ENCODE results near the gene SGCD. TPM values are rescaled to one million over a fixed set of nuclear protein-coding genes. Genes with fewer than 3 reads are reported as not detected.
"Not testable (repeated sequence)": the region's sequence is repeated elsewhere in the genome, so short reads cannot be mapped to it uniquely, and the experiment has no call there.

SGCD gene
- total RNA-seq, 2 experiments from 2014 or later: 0.30 to 0.43 TPM

GRCh38 chr5:156664832-156665231 lies 337.9 kb downstream of the SGCD start:
- H3K36me3 Mint-ChIP-seq; DNase-seq; ATAC-seq (ENCODE audit: low read depth); H3K4me1 Mint-ChIP-seq; POLR2A ChIA-PET; H3K27ac Mint-ChIP-seq; H3K4me3 Mint-ChIP-seq; H3K27me3 Mint-ChIP-seq; H3K9me3 Mint-ChIP-seq: not testable (repeated sequence)

- H3K36me3 Mint-ChIP-seq; DNase-seq; H3K27me3 Mint-ChIP-seq; H3K27ac Mint-ChIP-seq; H3K4me1 Mint-ChIP-seq; ATAC-seq (ENCODE audit: low read depth); H3K9me3 Mint-ChIP-seq; H3K4me3 Mint-ChIP-seq; POLR2A ChIA-PET: not testable (repeated sequence)
Measured at GRCh38 chr5:156666686-156667085, 339.7 kb downstream of the SGCD start.

DNA sequence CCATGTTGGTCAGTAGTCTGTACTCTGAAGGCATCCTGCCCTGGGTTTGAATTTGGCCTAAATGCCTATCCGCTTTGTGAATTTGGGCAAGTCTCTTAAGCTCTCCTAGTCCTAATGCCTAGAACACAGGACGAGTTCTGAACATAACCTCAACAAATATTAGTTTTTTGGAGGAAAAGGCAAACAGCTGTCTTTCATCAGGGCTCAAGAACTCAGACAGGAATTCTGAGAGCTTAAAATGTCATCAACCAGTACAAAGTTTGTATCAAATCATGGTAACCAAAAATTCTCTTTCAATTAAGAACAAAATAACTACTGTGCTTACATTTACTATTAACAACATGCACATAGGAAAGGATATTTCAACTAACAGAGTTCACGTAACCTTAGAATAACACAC lies 340.7 kb downstream of the SGCD start:
- Mint-ChIP-seq H3K27me3 (peaks cover 2% of the 10 kb centered on the region), H3K4me1 (no peaks in the 10 kb centered on the region), H3K27ac (no peak overlapping the region), H3K9me3 (peaks cover 2% of the 10 kb centered on the region), H3K36me3 (no peaks in the 10 kb centered on the region), H3K4me3 (no peak overlapping the region)
- no peak for DNase-seq
- ATAC-seq (ENCODE audit: low read depth): no peak
- POLR2A ChIA-PET: no interaction called here

- H3K9me3 Mint-ChIP-seq: peaks cover 2% of the 10 kb centered on the region
- H3K27me3 Mint-ChIP-seq: peaks cover 5% of the 10 kb centered on the region
- no peak overlapping the region for H3K27ac Mint-ChIP-seq
- H3K36me3 Mint-ChIP-seq: no peaks in the 10 kb centered on the region
- no peak overlapping the region for H3K4me3 Mint-ChIP-seq
- ATAC-seq (ENCODE audit: low read depth) (no peak), DNase-seq (no peak)
- H3K4me1 Mint-ChIP-seq: no peaks in the 10 kb centered on the region
- POLR2A ChIA-PET: no interaction called here
Measured at GRCh38 chr5:156669416-156669815, 342.5 kb downstream of the SGCD start.

DNA sequence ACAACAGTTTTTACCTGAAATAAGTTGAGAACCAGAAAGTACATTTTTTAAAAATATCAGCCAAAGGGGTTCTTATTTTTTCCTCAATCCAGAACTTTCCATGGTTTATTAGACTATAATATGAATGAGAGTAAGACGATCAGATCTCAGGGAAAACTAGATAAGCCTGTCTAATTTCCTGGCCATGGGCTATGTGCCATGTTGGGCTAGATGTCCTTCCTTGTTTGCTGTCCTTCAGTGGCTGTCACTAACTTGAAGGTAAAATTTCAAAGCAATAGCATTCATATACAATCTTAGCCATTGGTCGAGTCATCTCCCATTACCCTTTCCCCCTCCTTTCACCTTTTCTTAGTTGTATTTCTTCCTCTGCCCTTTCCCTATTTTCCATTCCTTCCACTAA lies 343.7 kb downstream of the SGCD start:
- no peak for ATAC-seq (ENCODE audit: low read depth)
- Mint-ChIP-seq H3K9me3 (peaks cover 2% of the 10 kb centered on the region), H3K27ac (no peak overlapping the region)

GRCh38 chr5:156675395-156675794 lies 348.4 kb downstream of the SGCD start:
- no peak for ATAC-seq (ENCODE audit: low read depth)
- POLR2A ChIA-PET: no interaction called here

More for the DNA sequence above, 343.7 kb downstream of the SGCD start:
- POLR2A ChIA-PET: no interaction called here
- no peaks in the 10 kb centered on the region for H3K4me1 Mint-ChIP-seq
- H3K4me3 Mint-ChIP-seq: no peak overlapping the region
- no peak for DNase-seq
- peaks cover 5% of the 10 kb centered on the region for H3K27me3 Mint-ChIP-seq
- no peaks in the 10 kb centered on the region for H3K36me3 Mint-ChIP-seq

DNA sequence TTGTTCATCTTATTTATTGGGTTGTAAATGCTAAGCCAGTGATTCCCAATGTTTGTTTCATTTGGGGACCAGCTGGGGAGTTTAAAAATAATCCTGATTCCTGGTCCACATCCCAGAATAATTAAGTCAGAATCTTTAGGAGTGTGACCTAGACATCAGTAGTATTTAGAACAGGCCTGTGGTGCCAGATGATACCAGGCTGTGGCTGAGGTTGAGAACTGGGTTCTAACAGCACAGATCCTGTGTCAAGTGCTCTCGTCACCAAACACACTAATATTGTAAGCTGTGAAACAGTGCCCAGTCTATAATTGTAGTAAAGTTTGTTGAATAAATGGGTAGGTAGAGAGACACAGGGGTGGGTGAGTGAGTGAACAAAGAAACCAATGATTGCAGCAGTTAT lies 351.0 kb downstream of the SGCD start:
- Mint-ChIP-seq H3K4me3 (no peak overlapping the region), H3K9me3 (no peaks in the 10 kb centered on the region), H3K4me1 (no peaks in the 10 kb centered on the region), H3K36me3 (no peaks in the 10 kb centered on the region), H3K27me3 (peaks cover 6% of the 10 kb centered on the region), H3K27ac (no peak overlapping the region)
- POLR2A ChIA-PET: no interaction called here
- ATAC-seq (ENCODE audit: low read depth) (no peak), DNase-seq (no peak)

More at GRCh38 chr5:156675395-156675794, 348.4 kb downstream of the SGCD start:
- Mint-ChIP-seq H3K27ac (no peak overlapping the region), H3K27me3 (peaks cover 3% of the 10 kb centered on the region), H3K4me3 (no peak overlapping the region), H3K9me3 (no peaks in the 10 kb centered on the region), H3K4me1 (no peaks in the 10 kb centered on the region), H3K36me3 (no peaks in the 10 kb centered on the region)
- DNase-seq: no peak

- Mint-ChIP-seq H3K9me3 (no peaks in the 10 kb centered on the region), H3K4me3 (no peak overlapping the region), H3K4me1 (no peaks in the 10 kb centered on the region), H3K27ac (no peak overlapping the region), H3K36me3 (no peaks in the 10 kb centered on the region), H3K27me3 (peaks cover 10% of the 10 kb centered on the region)
- no peak for ATAC-seq (ENCODE audit: low read depth)
- POLR2A ChIA-PET: no interaction called here
- DNase-seq: no peak
Measured at GRCh38 chr5:156678484-156678883, 351.5 kb downstream of the SGCD start.

DNA sequence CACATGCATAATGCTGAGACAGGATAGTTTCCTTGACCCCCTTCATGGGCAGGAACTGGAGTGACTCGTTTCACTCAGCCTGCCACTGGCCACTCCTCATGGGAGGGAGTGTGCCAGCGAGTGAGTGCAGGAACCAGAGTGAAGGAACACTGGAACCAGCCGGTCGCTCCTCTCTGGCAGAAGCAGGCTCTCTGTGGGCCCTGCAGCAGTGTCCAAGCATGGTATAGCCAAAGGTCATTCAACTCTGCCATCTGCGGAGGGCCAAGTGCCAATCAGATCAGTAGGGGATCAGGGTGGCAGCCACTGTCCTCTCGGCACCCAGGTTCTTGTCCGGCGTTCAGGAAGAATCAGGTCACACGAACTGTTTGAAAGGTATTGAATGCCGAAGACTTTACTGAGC lies 353.9 kb downstream of the SGCD start:
- Mint-ChIP-seq H3K36me3 (no peaks in the 10 kb centered on the region), H3K4me3 (no peak overlapping the region), H3K27me3 (peaks cover 21% of the 10 kb centered on the region), H3K4me1 (no peaks in the 10 kb centered on the region), H3K27ac (no peak overlapping the region), H3K9me3 (no peaks in the 10 kb centered on the region)
- POLR2A ChIA-PET: no interaction called here
- DNase-seq (no peak), ATAC-seq (ENCODE audit: low read depth) (no peak)

DNA sequence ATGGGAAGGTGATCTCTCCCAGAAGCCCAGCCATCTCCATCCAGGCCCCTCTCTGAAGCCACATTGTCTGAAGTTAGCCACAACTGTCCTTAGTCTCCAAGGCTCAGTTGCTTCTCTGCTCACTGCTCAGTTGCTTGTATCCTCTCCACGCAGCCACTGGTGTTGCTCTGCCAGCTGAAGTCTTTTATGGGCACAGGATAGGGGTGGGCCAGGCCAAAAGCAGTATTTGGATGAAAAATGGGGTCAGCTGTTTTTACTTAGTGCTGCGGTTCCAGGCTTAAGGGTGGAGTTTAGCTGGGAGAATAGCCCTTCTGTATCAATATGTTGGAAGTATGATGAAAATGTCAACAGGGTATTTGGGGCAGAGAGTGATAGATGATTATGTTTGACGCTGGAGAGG lies 354.3 kb downstream of the SGCD start:
- POLR2A ChIA-PET: no interaction called here
- no peaks in the 10 kb centered on the region for H3K4me1 Mint-ChIP-seq
- H3K27ac Mint-ChIP-seq: no peak overlapping the region
- ATAC-seq (ENCODE audit: low read depth) (no peak), DNase-seq (no peak)
- H3K27me3 Mint-ChIP-seq: peaks cover 21% of the 10 kb centered on the region
- H3K36me3 Mint-ChIP-seq: no peaks in the 10 kb centered on the region
- H3K9me3 Mint-ChIP-seq: no peaks in the 10 kb centered on the region
- no peak overlapping the region for H3K4me3 Mint-ChIP-seq

DNA sequence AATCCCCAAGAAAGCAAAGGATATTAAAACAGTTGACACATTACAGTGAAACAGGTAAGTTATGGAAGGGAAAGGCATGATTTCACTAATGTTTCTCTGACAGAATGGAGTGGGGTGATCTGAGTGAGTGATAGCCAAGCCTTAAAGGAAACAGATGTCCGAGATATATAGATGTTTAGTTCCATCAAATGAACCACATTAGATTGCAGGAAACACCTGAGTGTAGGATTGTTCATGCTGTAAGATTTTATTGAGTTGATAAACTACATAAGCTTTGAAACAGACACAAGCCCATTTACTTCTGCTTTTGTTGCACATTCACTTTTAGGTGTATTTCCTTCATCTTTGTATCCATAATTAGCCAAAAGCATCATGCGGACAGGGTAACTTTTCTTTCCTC lies 356.0 kb downstream of the SGCD start:
- POLR2A ChIA-PET: no interaction called here
- Mint-ChIP-seq H3K27me3 (peaks cover 31% of the 10 kb centered on the region), H3K4me3 (no peak overlapping the region), H3K36me3 (no peaks in the 10 kb centered on the region), H3K9me3 (no peaks in the 10 kb centered on the region), H3K27ac (no peak overlapping the region), H3K4me1 (no peaks in the 10 kb centered on the region)
- no peak for ATAC-seq (ENCODE audit: low read depth)
- no peak for DNase-seq

GRCh38 chr5:156683509-156683908 lies 356.5 kb downstream of the SGCD start:
- Mint-ChIP-seq H3K4me1 (no peaks in the 10 kb centered on the region), H3K9me3 (no peaks in the 10 kb centered on the region), H3K36me3 (no peaks in the 10 kb centered on the region), H3K27ac (no peak overlapping the region), H3K27me3 (peaks cover 34% of the 10 kb centered on the region), H3K4me3 (no peak overlapping the region)
- no peak for ATAC-seq (ENCODE audit: low read depth)
- POLR2A ChIA-PET: no interaction called here
- no peak for DNase-seq

GRCh38 chr5:156684216-156684615 lies 357.3 kb downstream of the SGCD start:
- Mint-ChIP-seq H3K27ac (no peak overlapping the region), H3K4me3 (no peak overlapping the region), H3K36me3 (no peaks in the 10 kb centered on the region), H3K9me3 (no peaks in the 10 kb centered on the region), H3K27me3 (peaks cover 34% of the 10 kb centered on the region), H3K4me1 (no peaks in the 10 kb centered on the region)
- DNase-seq: no peak
- no peak for ATAC-seq (ENCODE audit: low read depth)
- POLR2A ChIA-PET: no interaction called here

DNA sequence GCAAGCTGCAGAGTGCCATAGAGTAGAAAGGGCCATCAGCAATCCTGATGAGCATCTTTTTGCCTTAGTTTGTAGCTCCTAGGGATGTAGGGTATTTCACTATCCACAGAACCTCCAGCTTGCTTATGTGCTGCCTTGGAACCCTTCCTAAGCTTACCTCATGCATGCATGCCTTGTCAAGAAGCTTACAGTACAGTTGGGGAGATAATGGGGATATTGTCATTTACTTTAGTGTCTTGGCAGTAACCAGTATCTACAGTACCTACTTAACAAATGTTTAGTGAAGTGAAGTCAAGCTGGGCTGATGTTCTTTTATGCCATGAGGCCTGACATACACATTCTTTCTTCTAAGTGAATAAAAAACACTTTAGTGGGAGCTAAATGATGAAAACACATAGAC lies 358.5 kb downstream of the SGCD start:
- Mint-ChIP-seq H3K4me1 (no peaks in the 10 kb centered on the region), H3K4me3 (no peak overlapping the region), H3K9me3 (no peaks in the 10 kb centered on the region), H3K36me3 (no peaks in the 10 kb centered on the region), H3K27ac (no peak overlapping the region), H3K27me3 (peaks cover 34% of the 10 kb centered on the region)
- POLR2A ChIA-PET: no interaction called here
- no peak for ATAC-seq (ENCODE audit: low read depth)
- DNase-seq: no peak

- Mint-ChIP-seq H3K27ac (no peak overlapping the region), H3K4me1 (no peaks in the 10 kb centered on the region), H3K27me3 (peaks cover 34% of the 10 kb centered on the region), H3K4me3 (no peak overlapping the region), H3K36me3 (no peaks in the 10 kb centered on the region), H3K9me3 (no peaks in the 10 kb centered on the region)
- POLR2A ChIA-PET: no interaction called here
- DNase-seq (no peak), ATAC-seq (ENCODE audit: low read depth) (no peak)
Measured at GRCh38 chr5:156686380-156686779, 359.4 kb downstream of the SGCD start.

Data from activated naive CD8-positive, alpha-beta T cell treated with anti-CD3 and anti-CD28 coated beads, Interleukin-2, amount 10 ng/mL, durations not matched to agents 7 days and 5 days (primary cell).